Chondrocyte (in vitro differentiated cells): ENCODE data around the gene MECP2. TPM values are rescaled to one million over a fixed set of nuclear protein-coding genes. Genes with fewer than 3 reads are reported as not detected.

Experiments
- DNase-seq: peaks from one replicate; pipeline ENCODE4 v3.0.0; 2021; ENCODE audit warnings: mixed read lengths, low spot score
- H3K27ac Mint-ChIP-seq: one replicate; pipeline ENCODE4 v1.8.0; 2021; ENCODE audit warnings: mild to moderate bottlenecking, moderate library complexity, mixed read lengths; ENCODE audit not compliant: unreplicated experiment
- H3K27me3 Mint-ChIP-seq: 2 replicates; pipeline ENCODE4 v1.8.0; 2021; ENCODE audit warnings: low read depth, mixed read lengths
- H3K36me3 Mint-ChIP-seq: 2 replicates; pipeline ENCODE4 v1.8.0; 2021; ENCODE audit warnings: low read depth, mixed read lengths
- H3K4me1 Mint-ChIP-seq: 2 replicates; pipeline ENCODE4 v1.8.0; 2021; ENCODE audit warnings: low read depth, mild to moderate bottlenecking, mixed read lengths
- H3K4me3 Mint-ChIP-seq: one replicate; pipeline ENCODE4 v1.8.0; 2021; ENCODE audit warnings: mild to moderate bottlenecking, moderate library complexity, mixed read lengths; ENCODE audit not compliant: unreplicated experiment
- H3K9me3 Mint-ChIP-seq: 2 replicates; pipeline ENCODE4 v1.8.0; 2021; ENCODE audit warnings: low read depth, mixed read lengths
- total RNA-seq: library from RNA; stranded (reverse); gene quantifications from 3 replicates; pipeline ENCODE4 v1.2.1, GENCODE V29; 2021
- TF ChIP-seq, protein P1 (sequence below): fragments of 200-600 bp; sonication (generic); IDR thresholded peaks from 2 replicates; pipeline ENCODE4 v1.5.0; 2021; ENCODE audit warnings: antibody characterized with exemption, mild to moderate bottlenecking, moderate library complexity

MECP2 gene
- total RNA-seq, 1 donor from 2014 or later: 32.3 TPM

DNA sequence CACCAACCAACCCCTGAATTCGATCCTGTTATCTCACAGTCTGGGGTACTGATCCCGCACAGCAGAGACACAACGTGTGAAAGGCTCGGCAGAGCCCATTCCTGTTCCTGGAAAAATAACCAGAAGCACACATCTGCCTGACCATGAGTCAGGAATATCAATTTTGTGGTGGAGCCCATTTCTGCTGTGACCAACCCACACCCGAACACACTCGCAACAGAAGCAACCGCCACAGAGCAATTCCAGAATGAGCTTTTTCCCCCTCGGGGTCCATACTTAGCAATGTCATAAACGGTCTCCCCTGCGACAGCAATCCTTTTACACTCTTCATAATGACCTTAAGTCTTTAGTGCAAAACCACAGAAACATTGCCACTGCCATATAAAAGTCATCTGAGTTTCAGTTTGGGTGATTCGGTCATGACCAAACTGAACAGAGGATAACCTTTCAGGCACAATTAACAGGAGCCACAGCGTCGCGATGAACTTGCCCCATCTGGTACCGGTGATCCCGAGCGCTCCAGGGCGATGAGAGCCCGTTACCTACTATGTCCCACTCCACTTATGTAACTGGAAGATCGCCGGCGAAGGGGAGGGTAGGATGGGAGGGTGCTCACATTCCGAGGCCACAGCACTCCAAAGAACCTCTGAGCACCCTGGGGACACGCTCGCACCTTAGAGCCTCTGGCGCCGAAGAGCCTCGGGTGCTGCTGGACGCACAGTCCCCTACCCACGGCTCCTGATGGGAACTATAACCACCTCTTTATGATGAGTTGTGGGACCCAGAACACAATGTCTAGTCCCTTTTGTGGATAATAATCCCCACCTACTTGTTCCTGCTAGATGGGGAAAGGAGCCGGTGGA lies 1.1 kb downstream of the MECP2 start:
- Mint-ChIP-seq H3K27me3 (no peaks in the 10 kb centered on the region), H3K4me3 (peak overlapping the region; percentile 82), H3K9me3 (no peaks in the 10 kb centered on the region), H3K4me1 (peaks cover 44% of the 10 kb centered on the region), H3K27ac (peak overlapping the region; percentile 90), H3K36me3 (peaks cover 3% of the 10 kb centered on the region)
- TF ChIP-seq, protein P1, sequence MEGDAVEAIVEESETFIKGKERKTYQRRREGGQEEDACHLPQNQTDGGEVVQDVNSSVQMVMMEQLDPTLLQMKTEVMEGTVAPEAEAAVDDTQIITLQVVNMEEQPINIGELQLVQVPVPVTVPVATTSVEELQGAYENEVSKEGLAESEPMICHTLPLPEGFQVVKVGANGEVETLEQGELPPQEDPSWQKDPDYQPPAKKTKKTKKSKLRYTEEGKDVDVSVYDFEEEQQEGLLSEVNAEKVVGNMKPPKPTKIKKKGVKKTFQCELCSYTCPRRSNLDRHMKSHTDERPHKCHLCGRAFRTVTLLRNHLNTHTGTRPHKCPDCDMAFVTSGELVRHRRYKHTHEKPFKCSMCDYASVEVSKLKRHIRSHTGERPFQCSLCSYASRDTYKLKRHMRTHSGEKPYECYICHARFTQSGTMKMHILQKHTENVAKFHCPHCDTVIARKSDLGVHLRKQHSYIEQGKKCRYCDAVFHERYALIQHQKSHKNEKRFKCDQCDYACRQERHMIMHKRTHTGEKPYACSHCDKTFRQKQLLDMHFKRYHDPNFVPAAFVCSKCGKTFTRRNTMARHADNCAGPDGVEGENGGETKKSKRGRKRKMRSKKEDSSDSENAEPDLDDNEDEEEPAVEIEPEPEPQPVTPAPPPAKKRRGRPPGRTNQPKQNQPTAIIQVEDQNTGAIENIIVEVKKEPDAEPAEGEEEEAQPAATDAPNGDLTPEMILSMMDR: no peak
- no peak for DNase-seq

DNA sequence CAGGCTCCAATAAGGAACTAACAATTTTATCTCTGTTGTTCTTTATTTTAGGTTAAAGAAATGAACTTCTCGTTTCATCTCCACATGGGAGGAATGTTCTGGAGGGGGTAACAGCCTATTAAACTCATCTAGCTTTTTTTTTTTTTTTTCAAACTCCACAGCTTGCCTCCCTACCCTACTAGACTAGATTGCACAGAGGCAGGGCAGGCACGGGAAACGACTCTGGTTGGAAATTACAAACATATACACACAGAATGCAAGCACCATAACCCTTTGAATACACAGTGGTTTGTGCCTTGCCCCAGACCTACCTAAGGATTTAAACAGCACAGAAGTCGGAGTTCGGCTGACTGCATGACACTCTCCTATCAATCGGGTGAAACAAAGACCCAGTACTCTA lies 2.7 kb downstream of the MECP2 start:
- no peak for DNase-seq
- H3K36me3 Mint-ChIP-seq: peaks cover 3% of the 10 kb centered on the region
- H3K27ac Mint-ChIP-seq: peak overlapping the region; percentile 35
- no peaks in the 10 kb centered on the region for H3K27me3 Mint-ChIP-seq
- H3K9me3 Mint-ChIP-seq: no peaks in the 10 kb centered on the region
- H3K4me1 Mint-ChIP-seq: peaks cover 44% of the 10 kb centered on the region
- TF ChIP-seq, protein P1: no peak
- H3K4me3 Mint-ChIP-seq: no peak overlapping the region

DNA sequence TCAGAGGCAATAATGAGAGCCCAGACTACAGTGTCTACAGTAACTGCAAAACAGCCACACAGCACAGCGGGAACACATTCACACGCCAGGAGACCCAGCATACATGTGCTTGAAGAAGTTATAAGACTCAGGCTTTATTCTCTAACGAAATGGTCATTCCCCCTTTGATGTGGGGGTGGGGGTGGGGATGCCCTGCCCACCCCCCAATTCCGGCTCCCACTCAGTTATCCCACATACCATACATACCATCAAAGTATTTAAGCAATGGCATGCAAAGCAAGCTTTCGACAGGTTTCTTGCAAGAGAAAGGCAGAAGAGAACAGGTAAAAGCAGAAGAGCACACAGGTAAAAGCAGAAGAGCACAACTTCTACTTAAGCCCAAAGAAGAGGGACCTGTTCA lies 3.6 kb downstream of the MECP2 start:
- H3K36me3 Mint-ChIP-seq: peaks cover 3% of the 10 kb centered on the region
- H3K27me3 Mint-ChIP-seq: no peaks in the 10 kb centered on the region
- H3K4me3 Mint-ChIP-seq: no peak overlapping the region
- H3K4me1 Mint-ChIP-seq: peaks cover 44% of the 10 kb centered on the region
- H3K9me3 Mint-ChIP-seq: no peaks in the 10 kb centered on the region
- peak overlapping the region; percentile 38 for H3K27ac Mint-ChIP-seq
- DNase-seq: no peak
- TF ChIP-seq, protein P1: no peak

DNA sequence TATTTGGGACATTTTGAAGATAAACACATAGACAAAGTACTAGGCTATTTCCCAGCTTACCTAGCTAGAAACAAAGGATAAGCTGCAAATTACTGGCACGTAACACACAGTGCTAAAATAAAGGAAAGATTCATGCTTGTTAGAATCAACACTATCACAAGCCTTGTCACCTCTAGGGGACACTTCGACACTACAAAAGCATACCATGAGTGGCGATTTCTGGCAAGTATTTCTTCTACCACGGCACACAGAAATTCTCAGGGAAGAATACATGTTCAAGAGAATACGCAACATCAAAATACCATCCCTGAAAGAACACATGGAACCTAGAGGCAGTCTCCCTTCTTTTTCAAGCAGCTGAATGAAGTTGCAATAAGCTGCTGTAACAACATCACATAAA lies 5.1 kb downstream of the MECP2 start:
- peaks cover 3% of the 10 kb centered on the region for H3K36me3 Mint-ChIP-seq
- DNase-seq: no peak
- H3K9me3 Mint-ChIP-seq: no peaks in the 10 kb centered on the region
- TF ChIP-seq, protein P1: no peak
- H3K4me3 Mint-ChIP-seq: no peak overlapping the region
- H3K27me3 Mint-ChIP-seq: no peaks in the 10 kb centered on the region
- peaks cover 38% of the 10 kb centered on the region for H3K4me1 Mint-ChIP-seq
- H3K27ac Mint-ChIP-seq: no peak overlapping the region

DNA sequence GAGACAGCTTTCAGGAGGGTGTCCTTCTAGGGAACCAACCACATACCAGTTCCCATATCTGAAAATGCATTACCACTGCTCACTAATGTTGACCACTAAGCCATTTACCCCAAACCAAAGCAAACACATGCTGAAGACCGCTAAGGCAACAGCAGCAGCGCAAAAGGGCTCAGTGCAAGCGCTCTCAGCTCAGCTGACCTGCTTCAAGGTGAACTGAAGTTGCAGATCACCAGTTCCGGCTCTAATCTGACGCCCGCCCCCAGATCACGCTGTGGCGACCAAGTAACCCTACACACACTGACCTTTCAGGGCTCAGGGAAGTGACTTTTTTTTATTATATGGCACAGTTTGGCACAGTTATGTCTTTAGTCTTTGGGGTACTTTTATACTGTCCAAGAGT lies 5.8 kb downstream of the MECP2 start:
- H3K9me3 Mint-ChIP-seq: no peaks in the 10 kb centered on the region
- H3K27ac Mint-ChIP-seq: no peak overlapping the region
- TF ChIP-seq, protein P1: no peak
- H3K4me3 Mint-ChIP-seq: no peak overlapping the region
- H3K27me3 Mint-ChIP-seq: no peaks in the 10 kb centered on the region
- peaks cover 3% of the 10 kb centered on the region for H3K36me3 Mint-ChIP-seq
- H3K4me1 Mint-ChIP-seq: peaks cover 38% of the 10 kb centered on the region
- no peak for DNase-seq
